Colonic mucosa (tissue), 4 donors: Measurements from ENCODE around the gene IGSF6. TPM values are rescaled to one million over a fixed set of nuclear protein-coding genes. Genes with fewer than 3 reads are reported as not detected.
A peak's percentile ranks its signal among the peaks of the same experiment; 100 is the strongest.

Experiments
- DNase-seq: peaks from one replicate; pipeline ENCODE4 v3.0.0-alpha.2; 2020
- H3K27ac ChIP-seq: fragments of 200-600 bp; one replicate; pipeline ENCODE4 v1.8.0; 2021
- H3K27me3 ChIP-seq: fragments of 200-600 bp; one replicate; pipeline ENCODE4 v1.8.0; 2021
- H3K36me3 ChIP-seq: fragments of 200-600 bp; one replicate; pipeline ENCODE4 v1.8.0; 2021
- H3K4me1 ChIP-seq: fragments of 200-600 bp; one replicate; pipeline ENCODE4 v1.8.0; 2021; ENCODE audit warnings: mild to moderate bottlenecking
- H3K4me3 ChIP-seq: fragments of 200-600 bp; one replicate; pipeline ENCODE4 v1.8.0; 2021
- H3K9ac ChIP-seq, 2 donors: one replicate each; pipeline ENCODE4 v1.7.0; 2013; ENCODE audit warnings: control low read depth in 2 of 2, low read depth in 2 of 2, low read length in 2 of 2
- H3K9me3 ChIP-seq: fragments of 200-600 bp; one replicate; pipeline ENCODE4 v1.8.0; 2021
- intact Hi-C: fragments of 100-400 bp; cut with DNase I; formaldehyde crosslinking; loops from one replicate; pipeline ENCODE4 v1.14.1; 2022
- total RNA-seq, 2 donors: library from RNA; stranded (reverse); fragmentation: NEBNext Ultra II Directional in 1 of 2; extraction: Animal tissue kit (Norgen Biotek cat#: 25700) in 1 of 2; gene quantifications; one replicate each; pipeline ENCODE4 v1.2.1, GENCODE V29; 2021
- TF ChIP-seq, protein P1 (sequence below): fragments of 200-600 bp; IDR thresholded peaks from one replicate; pipeline ENCODE4 v1.8.0; 2022; ENCODE audit warnings: antibody characterized with exemption, mild to moderate bottlenecking
- donor health status: healthy.
- donor health status: DM: no; HTN: no; CAD: no.
- donor health status: DM: no; HTN: no; CAD: no.

IGSF6 gene
- total RNA-seq, 2 donors from 2014 or later: 2.7 to 4.7 TPM

DNA sequence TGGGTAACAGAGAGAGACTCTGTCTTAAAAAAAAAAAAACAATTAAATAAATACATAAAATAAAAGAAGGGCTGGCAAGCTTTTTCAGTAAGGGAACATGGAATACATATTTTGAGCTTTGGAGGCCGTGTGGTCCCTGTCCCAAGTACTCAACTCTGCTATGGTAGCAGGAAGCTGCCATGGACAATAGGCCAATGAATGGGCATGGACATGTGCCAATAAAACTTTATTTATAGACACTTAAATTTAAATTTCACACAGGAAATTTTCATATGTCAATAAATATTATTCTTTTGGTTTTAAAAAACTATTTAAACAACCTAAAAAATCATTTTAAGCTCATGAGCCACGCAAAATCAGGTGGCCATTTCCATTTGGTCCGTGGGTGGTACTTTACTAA, 15.2 kb upstream of the IGSF6 start:
- DNase-seq: no peak
- no peaks in the 10 kb centered on the region for H3K4me1 ChIP-seq
- peaks cover 13% of the 10 kb centered on the region for H3K27me3 ChIP-seq
- no peak overlapping the region for H3K27ac ChIP-seq
- intact Hi-C loops: no loop called here
- H3K4me3 ChIP-seq: no peak overlapping the region
- H3K9me3 ChIP-seq: no peaks in the 10 kb centered on the region
- H3K9ac ChIP-seq: no peak overlapping the region
- no peaks in the 10 kb centered on the region for H3K36me3 ChIP-seq
- TF ChIP-seq, protein P1, sequence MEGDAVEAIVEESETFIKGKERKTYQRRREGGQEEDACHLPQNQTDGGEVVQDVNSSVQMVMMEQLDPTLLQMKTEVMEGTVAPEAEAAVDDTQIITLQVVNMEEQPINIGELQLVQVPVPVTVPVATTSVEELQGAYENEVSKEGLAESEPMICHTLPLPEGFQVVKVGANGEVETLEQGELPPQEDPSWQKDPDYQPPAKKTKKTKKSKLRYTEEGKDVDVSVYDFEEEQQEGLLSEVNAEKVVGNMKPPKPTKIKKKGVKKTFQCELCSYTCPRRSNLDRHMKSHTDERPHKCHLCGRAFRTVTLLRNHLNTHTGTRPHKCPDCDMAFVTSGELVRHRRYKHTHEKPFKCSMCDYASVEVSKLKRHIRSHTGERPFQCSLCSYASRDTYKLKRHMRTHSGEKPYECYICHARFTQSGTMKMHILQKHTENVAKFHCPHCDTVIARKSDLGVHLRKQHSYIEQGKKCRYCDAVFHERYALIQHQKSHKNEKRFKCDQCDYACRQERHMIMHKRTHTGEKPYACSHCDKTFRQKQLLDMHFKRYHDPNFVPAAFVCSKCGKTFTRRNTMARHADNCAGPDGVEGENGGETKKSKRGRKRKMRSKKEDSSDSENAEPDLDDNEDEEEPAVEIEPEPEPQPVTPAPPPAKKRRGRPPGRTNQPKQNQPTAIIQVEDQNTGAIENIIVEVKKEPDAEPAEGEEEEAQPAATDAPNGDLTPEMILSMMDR: no peak

DNA sequence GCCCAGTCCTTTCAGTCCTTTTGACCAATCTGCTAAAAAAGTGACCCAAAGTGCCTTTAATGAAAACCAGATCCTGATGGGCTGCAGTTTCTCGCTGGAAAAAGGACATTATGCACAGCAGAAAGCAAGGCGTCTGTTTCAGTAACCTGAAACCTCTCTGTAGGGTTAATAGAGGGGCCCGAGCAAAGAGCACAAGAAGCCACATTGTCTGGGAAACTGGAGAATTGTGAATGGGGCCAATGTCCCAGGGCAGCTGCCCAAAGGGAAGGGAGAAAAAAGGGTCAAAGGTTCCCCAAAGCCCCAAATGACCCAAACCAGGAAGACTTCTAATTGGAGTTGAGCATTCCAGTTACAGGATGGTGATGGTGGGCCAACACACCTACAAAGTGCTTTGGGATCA, 14.4 kb upstream of the IGSF6 start:
- Histone ChIP-seq H3K27me3 (peaks cover 13% of the 10 kb centered on the region), H3K4me1 (no peaks in the 10 kb centered on the region), H3K36me3 (no peaks in the 10 kb centered on the region), H3K9ac (no peak overlapping the region), H3K27ac (no peak overlapping the region), H3K4me3 (no peak overlapping the region), H3K9me3 (no peaks in the 10 kb centered on the region)
- TF ChIP-seq, protein P1: no peak
- intact Hi-C loops: no loop called here
- DNase-seq: no peak

DNA sequence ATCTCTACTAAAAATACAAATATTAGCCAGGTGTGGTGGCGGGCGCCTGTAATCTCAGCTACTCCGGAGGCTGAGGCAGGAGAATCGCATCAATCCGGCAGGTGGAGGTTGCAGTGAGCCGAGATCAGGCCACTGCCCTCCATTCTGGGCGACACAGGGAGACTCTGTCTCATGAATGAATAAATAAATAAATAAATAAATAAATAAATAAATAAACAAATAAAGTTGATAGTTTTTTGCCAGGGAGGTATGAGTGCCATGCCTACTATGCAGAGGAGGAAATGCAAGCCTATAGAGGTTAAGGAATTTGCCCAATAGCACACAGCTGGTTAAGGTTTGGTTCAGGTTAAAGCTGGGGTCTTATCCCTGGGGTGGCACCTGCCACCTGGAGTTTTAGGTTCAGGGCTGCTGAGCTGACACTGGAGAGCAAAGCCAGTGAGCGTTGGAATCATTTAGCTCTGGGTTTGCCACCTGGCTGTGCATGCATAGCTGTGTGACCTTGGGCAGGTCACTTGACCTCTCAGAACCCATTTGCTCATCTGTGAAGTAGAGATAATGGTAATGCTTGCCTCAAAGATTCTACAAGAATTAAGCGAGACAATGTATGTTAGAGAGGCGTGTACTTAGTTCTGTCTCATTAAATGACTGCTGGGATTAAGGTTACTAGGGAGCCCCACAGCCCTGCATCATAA, 12.5 kb upstream of the IGSF6 start:
- Histone ChIP-seq H3K9ac (no peak overlapping the region), H3K27ac (no peak overlapping the region), H3K27me3 (peaks cover 13% of the 10 kb centered on the region), H3K36me3 (no peaks in the 10 kb centered on the region), H3K9me3 (no peaks in the 10 kb centered on the region), H3K4me3 (no peak overlapping the region), H3K4me1 (no peaks in the 10 kb centered on the region)
- TF ChIP-seq, protein P1: no peak
- no peak for DNase-seq
- intact Hi-C loops: no loop called here

DNA sequence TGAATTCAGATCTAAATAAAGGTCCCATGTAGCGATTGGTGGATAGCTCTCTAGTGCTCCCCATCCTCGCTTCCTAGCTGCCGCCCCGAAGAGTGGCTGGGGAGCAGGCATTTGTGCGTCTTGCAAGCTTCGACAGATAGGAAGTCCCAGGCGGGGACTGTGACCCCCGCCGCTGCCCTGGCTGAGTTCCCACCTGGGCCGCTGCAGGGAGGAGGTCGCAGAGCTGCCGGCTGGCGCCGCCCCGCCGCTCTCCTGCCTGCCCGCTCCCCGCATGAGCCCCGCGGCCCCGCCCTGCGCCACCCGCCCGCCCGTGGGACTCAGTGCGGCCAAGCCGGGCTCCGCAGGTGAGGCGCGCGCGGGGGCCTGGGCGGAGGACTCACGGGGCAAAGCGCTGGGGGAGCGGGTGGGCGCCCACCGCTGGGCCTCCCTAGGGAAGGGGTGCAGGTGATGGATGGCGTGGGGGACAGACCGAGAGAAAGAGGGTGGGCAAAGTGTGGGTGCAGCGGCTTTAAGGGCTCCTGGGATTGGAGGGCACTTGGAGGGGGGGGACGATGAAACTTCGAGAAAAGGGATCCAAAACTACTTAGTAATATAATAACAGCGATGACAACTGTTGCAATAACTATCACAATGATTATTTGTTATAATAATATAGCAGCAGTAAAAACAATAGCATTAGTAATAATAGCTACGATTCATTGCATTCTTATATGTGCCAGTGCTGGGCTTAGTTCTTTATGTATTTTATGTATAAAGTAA, 11.7 kb upstream of the IGSF6 start, which contains the start of gene OTOA:
TSS of gene OTOA (plus strand) at position 80 of the 759 bp plus-strand sequence. CDS start 14,547 bp downstream, outside the sequence.
- TF ChIP-seq, protein P1: no peak
- H3K27me3 ChIP-seq: peaks cover 13% of the 10 kb centered on the region
- no peak within 1 kb of the TSS for H3K27ac ChIP-seq
- H3K9me3 ChIP-seq: no peaks in the 10 kb centered on the region
- no peaks in the 10 kb centered on the region for H3K4me1 ChIP-seq
- no peak within 1 kb of the TSS for H3K9ac ChIP-seq
- DNase-seq: no peak
- intact Hi-C loops: no loop called here
- no peaks in the 10 kb centered on the region for H3K36me3 ChIP-seq
- peak within 1 kb of the TSS; percentile 22 for H3K4me3 ChIP-seq

DNA sequence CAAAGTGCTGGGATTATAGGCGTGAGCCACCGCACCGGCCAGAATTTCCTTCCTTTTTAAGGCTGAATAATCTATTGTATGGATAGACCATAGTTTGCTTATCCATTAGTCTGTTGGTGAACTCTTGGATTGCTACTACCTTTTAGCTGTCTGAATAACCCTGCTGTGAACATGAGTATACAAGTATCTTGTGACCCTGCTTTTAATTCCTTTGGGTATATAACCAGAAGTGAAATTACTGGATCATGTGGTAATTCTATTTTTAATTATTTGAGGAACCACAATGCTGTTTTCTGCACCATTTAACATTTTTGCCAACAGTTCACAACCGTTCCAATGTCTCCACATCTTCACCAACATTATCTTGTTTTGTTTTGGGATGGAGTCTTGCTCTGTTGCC, 6.7 kb upstream of the IGSF6 start:
- intact Hi-C loops: no loop called here
- peak overlapping the region; percentile 36 for H3K27ac ChIP-seq
- no peak overlapping the region for H3K4me3 ChIP-seq

More for the DNA sequence above, 6.7 kb upstream of the IGSF6 start:
- H3K9me3 ChIP-seq: no peaks in the 10 kb centered on the region
- no peaks in the 10 kb centered on the region for H3K36me3 ChIP-seq
- no peak overlapping the region for H3K9ac ChIP-seq
- peaks cover 11% of the 10 kb centered on the region for H3K4me1 ChIP-seq
- DNase-seq: no peak
- TF ChIP-seq, protein P1: no peak
- H3K27me3 ChIP-seq: peaks cover 5% of the 10 kb centered on the region
